OCI-LY1 (cell line): ENCODE measurements around the gene DAND5.

Source experiments
- H2AFZ ChIP-seq: fragments of 200-600 bp; sonication (generic), shearing (Covaris generic); 2 replicates; pipeline ENCODE4 v1.6.0; 2014; ENCODE audit warnings: antibody characterized with exemption, mild to moderate bottlenecking, low read length
- H3F3A ChIP-seq: fragments of 200-600 bp; sonication (generic), shearing (Covaris generic); 2 replicates; pipeline ENCODE4 v1.6.0; 2014; ENCODE audit warnings: mild to moderate bottlenecking, antibody characterized with exemption, low read length, moderate library complexity; ENCODE audit not compliant: insufficient read depth
- H3K27ac ChIP-seq: fragments of 200-600 bp; sonication (generic); 2 replicates; pipeline ENCODE4 v1.5.1; 2014; ENCODE audit warnings: low read length, mixed run types, mild to moderate bottlenecking, low read depth; ENCODE audit not compliant: poor library complexity, severe bottlenecking
- H3K27me3 ChIP-seq: fragments of 200-600 bp; sonication (generic); 2 replicates; pipeline ENCODE4 v1.6.0; 2014; ENCODE audit warnings: antibody characterized with exemption, mild to moderate bottlenecking, low read length, moderate library complexity; ENCODE audit not compliant: insufficient read depth
- H3K36me3 ChIP-seq: fragments of 200-600 bp; sonication (generic); 2 replicates; pipeline ENCODE4 v1.6.1; 2014; ENCODE audit warnings: mild to moderate bottlenecking, antibody characterized with exemption, low read length, moderate library complexity, mixed read lengths; ENCODE audit not compliant: insufficient read depth
- H3K4me1 ChIP-seq: fragments of 200-600 bp; sonication (generic); 2 replicates; pipeline ENCODE4 v1.5.1; 2014; ENCODE audit warnings: mild to moderate bottlenecking, low read length, moderate library complexity; ENCODE audit not compliant: insufficient read depth, severe bottlenecking
- H3K4me2 ChIP-seq: fragments of 200-600 bp; sonication (generic), shearing (Covaris generic); 2 replicates; pipeline ENCODE4 v1.6.1; 2014; ENCODE audit warnings: low read length
- H3K4me3 ChIP-seq: fragments of 200-600 bp; sonication (generic); 2 replicates; pipeline ENCODE4 v1.5.1; 2014; ENCODE audit warnings: low read length, low read depth, mild to moderate bottlenecking, mixed read lengths; ENCODE audit not compliant: poor library complexity, severe bottlenecking
- H3K79me2 ChIP-seq: fragments of 200-600 bp; shearing (Covaris generic); 2 replicates; pipeline ENCODE4 v1.6.1; 2016; ENCODE audit warnings: mixed run types, low read length, mixed read lengths; ENCODE audit not compliant: insufficient read depth
- H3K9ac ChIP-seq: fragments of 200-600 bp; sonication (generic), shearing (Covaris generic); 2 replicates; pipeline ENCODE4 v1.6.1; 2014; ENCODE audit warnings: mild to moderate bottlenecking, low read length, mixed read lengths
- H3K9me2 ChIP-seq: fragments of 200-600 bp; sonication (generic), shearing (Covaris generic); 2 replicates; pipeline ENCODE4 v1.6.1; 2014; ENCODE audit warnings: low read depth, mild to moderate bottlenecking, low read length, mixed read lengths
- H3K9me3 ChIP-seq: fragments of 200-600 bp; shearing (Covaris generic); 2 replicates; pipeline ENCODE4 v1.6.1; 2014; ENCODE audit warnings: low read length, mixed read lengths
- H4K20me1 ChIP-seq: fragments of 200-600 bp; sonication (generic), shearing (Covaris generic); 2 replicates; pipeline ENCODE4 v1.6.0; 2016; ENCODE audit warnings: mild to moderate bottlenecking, low read length; ENCODE audit not compliant: insufficient read depth
- EZH2 ChIP-seq: fragments of 200-600 bp; sonication (generic), shearing (Covaris generic); IDR thresholded peaks from 2 replicates; pipeline ENCODE4 v1.8.0; 2017; ENCODE audit warnings: borderline replicate concordance, mixed run types, mild to moderate bottlenecking, antibody characterized with exemption, low read length, moderate library complexity, mixed read lengths
- TF ChIP-seq, protein P1 (sequence below): fragments of 200-600 bp; sonication (generic), shearing (Covaris generic); IDR thresholded peaks from 2 replicates; pipeline ENCODE4 v1.5.1; 2017; ENCODE audit warnings: mild to moderate bottlenecking, antibody characterized with exemption, low read length, moderate library complexity, mixed read lengths

Gene DAND5

DNA sequence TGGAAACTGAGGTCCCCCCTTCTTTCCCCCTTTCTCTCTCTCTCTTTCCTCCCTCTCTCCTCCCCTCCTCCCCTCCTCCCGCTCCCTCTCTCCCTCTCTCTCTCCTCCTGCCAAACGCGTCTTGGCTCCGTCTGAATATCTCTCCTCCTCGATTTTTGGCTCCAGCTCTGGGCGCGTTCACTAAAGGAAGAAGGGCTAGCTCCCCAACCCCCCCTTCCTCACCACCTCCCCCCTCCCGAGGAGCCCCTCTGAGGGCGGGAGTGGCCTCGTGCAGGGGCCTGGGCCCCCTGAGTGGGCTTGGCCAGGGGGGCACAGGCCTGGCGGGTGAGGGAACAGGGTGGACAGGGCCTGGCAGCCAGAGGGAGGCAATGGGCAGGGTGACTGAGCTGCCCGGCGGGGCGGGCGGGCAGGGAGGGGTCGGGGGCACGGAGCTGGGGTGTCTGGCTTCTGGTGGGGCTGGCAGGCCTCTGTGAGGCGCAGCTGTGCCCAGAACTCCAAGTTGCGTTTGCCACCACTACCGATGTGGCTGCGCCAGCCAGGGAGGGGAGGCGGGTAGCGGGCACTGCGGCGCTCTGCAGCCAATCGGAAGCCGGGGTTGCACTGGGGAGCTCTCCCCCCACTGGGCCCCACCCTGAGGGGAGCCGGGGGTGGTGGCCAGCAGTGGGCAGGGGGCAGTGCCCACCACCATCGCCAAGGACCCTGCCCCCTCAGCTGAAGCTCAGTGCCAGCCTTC lies 33.0 kb downstream of the DAND5 start:
- no peaks in the 10 kb centered on the region for H3K4me1 ChIP-seq
- H4K20me1 ChIP-seq: no peaks in the 10 kb centered on the region
- no peaks in the 10 kb centered on the region for H3F3A ChIP-seq
- H3K4me2 ChIP-seq: no peak overlapping the region
- no peak overlapping the region for H2AFZ ChIP-seq
- TF ChIP-seq, protein P1, sequence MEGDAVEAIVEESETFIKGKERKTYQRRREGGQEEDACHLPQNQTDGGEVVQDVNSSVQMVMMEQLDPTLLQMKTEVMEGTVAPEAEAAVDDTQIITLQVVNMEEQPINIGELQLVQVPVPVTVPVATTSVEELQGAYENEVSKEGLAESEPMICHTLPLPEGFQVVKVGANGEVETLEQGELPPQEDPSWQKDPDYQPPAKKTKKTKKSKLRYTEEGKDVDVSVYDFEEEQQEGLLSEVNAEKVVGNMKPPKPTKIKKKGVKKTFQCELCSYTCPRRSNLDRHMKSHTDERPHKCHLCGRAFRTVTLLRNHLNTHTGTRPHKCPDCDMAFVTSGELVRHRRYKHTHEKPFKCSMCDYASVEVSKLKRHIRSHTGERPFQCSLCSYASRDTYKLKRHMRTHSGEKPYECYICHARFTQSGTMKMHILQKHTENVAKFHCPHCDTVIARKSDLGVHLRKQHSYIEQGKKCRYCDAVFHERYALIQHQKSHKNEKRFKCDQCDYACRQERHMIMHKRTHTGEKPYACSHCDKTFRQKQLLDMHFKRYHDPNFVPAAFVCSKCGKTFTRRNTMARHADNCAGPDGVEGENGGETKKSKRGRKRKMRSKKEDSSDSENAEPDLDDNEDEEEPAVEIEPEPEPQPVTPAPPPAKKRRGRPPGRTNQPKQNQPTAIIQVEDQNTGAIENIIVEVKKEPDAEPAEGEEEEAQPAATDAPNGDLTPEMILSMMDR: no peak
- TF ChIP-seq EZH2: no peak
- no peak overlapping the region for H3K27ac ChIP-seq
- no peak overlapping the region for H3K4me3 ChIP-seq
- H3K9ac ChIP-seq: no peak overlapping the region
- peaks cover 3% of the 10 kb centered on the region; the same call in 1 of the 2 replicates for H3K27me3 ChIP-seq
- no peaks in the 10 kb centered on the region for H3K79me2 ChIP-seq
- H3K36me3 ChIP-seq: no peaks in the 10 kb centered on the region
- no peaks in the 10 kb centered on the region for H3K9me2 ChIP-seq
- H3K9me3 ChIP-seq: no peaks in the 10 kb centered on the region

DNA sequence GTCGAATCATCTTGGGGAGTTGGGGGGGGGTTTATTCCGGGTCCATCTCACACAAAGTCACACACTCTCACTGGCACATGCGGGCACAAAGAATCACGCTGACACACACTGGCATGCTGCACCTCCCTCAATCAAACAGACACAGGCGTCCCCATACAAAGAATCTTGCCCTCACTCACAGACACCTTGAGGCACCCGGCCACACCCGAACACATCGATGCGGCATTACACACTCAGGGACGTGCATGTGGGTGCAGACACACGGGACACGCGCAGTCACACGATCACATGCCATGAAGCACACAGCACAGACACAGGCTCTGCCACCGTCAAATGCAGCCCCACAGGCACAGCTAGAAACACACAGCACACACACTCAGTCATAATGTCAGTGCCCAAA lies 33.7 kb downstream of the DAND5 start:
- Histone ChIP-seq H3K27ac (no peak overlapping the region), H3K4me1 (no peaks in the 10 kb centered on the region), H4K20me1 (no peaks in the 10 kb centered on the region), H2AFZ (no peak overlapping the region), H3K36me3 (no peaks in the 10 kb centered on the region), H3K4me2 (no peak overlapping the region), H3F3A (no peaks in the 10 kb centered on the region), H3K9ac (no peak overlapping the region), H3K4me3 (no peak overlapping the region), H3K27me3 (peaks cover 3% of the 10 kb centered on the region; the same call in 1 of the 2 replicates), H3K9me3 (no peaks in the 10 kb centered on the region), H3K9me2 (no peaks in the 10 kb centered on the region), H3K79me2 (no peaks in the 10 kb centered on the region)
- no peak for TF ChIP-seq EZH2
- TF ChIP-seq, protein P1: no peak

DNA sequence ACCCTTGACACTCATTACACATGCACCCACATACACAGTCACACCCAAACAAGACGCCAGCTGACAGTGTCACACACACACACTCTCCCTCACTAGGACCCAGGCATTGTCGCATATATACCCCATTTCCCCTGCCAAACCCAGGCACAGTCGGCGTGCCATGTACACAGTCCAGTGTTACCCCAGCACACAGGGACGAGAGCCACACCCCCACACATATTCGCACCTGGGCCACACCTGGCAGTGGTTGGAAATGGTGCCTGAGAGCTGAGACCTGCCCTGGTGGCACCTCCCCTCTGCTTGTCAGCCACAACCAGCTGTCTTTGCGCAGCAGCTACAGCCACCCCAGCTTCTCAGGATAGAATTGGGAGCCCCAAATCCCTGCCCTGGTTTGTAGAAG lies 34.9 kb downstream of the DAND5 start:
- no peak overlapping the region for H3K4me3 ChIP-seq
- H2AFZ ChIP-seq: no peak overlapping the region
- no peaks in the 10 kb centered on the region for H3K36me3 ChIP-seq
- H3K4me2 ChIP-seq: no peak overlapping the region
- no peaks in the 10 kb centered on the region for H3K4me1 ChIP-seq
- TF ChIP-seq EZH2: no peak
- TF ChIP-seq, protein P1: no peak
- H3K9me2 ChIP-seq: no peaks in the 10 kb centered on the region
- H3K9ac ChIP-seq: no peak overlapping the region
- no peaks in the 10 kb centered on the region for H3K79me2 ChIP-seq
- no peaks in the 10 kb centered on the region for H3F3A ChIP-seq
- no peak overlapping the region for H3K27ac ChIP-seq
- H4K20me1 ChIP-seq: no peaks in the 10 kb centered on the region
- H3K27me3 ChIP-seq: peaks cover 9% of the 10 kb centered on the region; the same call in 1 of the 2 replicates
- no peaks in the 10 kb centered on the region for H3K9me3 ChIP-seq
